K562 (cell line): Measurements from ENCODE around the gene SFXN2. TPM values are rescaled to one million over a fixed set of nuclear protein-coding genes. Genes with fewer than 3 reads are reported as not detected.

Source experiments
- ARID1B ChIP-seq: fragments of 450-650 bp; IDR thresholded peaks from 2 replicates; pipeline ENCODE4 v1.6.1; 2016; ENCODE audit warnings: antibody characterized with exemption, mild to moderate bottlenecking, inconsistent platforms
- CBFA2T3 ChIP-seq: fragments of 450-650 bp; IDR thresholded peaks from 2 replicates; pipeline ENCODE4 v1.6.1; 2017
- CEBPG ChIP-seq, 3 experiments: fragments of 200-800 bp in 1 of 3; sonication (Bioruptor generic) in 1 of 3; sonication (generic) in 1 of 3; formaldehyde crosslinking in 1 of 3; IDR thresholded peaks in 2 of 3; conservative IDR thresholded peaks in 1 of 3; 2 replicates each; pipeline versions ENCODE4 v1.6.1 to v1.8.0; 2016 to 2022; ENCODE audit warnings: missing compliant biosample characterization in 2 of 3, missing genetic modification characterization in 2 of 3, mild to moderate bottlenecking in 1 of 3, missing genetic modification reagents in 1 of 3
- CTBP1 ChIP-seq: fragments of 450-650 bp; IDR thresholded peaks from 2 replicates; pipeline ENCODE4 v1.6.1; 2016; ENCODE audit warnings: borderline replicate concordance
- CXXC5 ChIP-seq: fragments of 250-450 bp; sonication (Bioruptor Pico); IDR thresholded peaks from 2 replicates; pipeline ENCODE4 v1.8.0; 2022; ENCODE audit warnings: inconsistent platforms, mild to moderate bottlenecking, moderate library complexity
- DPF2 ChIP-seq: fragments of 450-650 bp; IDR thresholded peaks from 2 replicates; pipeline ENCODE4 v1.6.1; 2016
- E2F5 ChIP-seq: sonication (generic); formaldehyde crosslinking; IDR thresholded peaks from 2 replicates; pipeline ENCODE4 v1.8.0; 2022; ENCODE audit warnings: mild to moderate bottlenecking, missing genetic modification reagents
- ESRRA ChIP-seq: fragments of 450-650 bp; IDR thresholded peaks from 2 replicates; pipeline ENCODE4 v1.6.1; 2014; ENCODE audit warnings: low read depth, mild to moderate bottlenecking, moderate library complexity, borderline replicate concordance
- IRF9 ChIP-seq: fragments of 450-650 bp; IDR thresholded peaks from 2 replicates; pipeline ENCODE4 v1.6.1; 2016; ENCODE audit warnings: missing biosample characterization, missing genetic modification characterization
- NFYB ChIP-seq: IDR thresholded peaks from 2 replicates; pipeline ENCODE4 v1.6.1; 2011; ENCODE audit warnings: mild to moderate bottlenecking, moderate library complexity; ENCODE audit not compliant: insufficient read length; ENCODE audit errors: extremely low read depth
- RBM22 ChIP-seq: fragments of 200-400 bp; formaldehyde crosslinking; IDR thresholded peaks from 2 replicates; pipeline ENCODE4 v1.6.1; 2018; ENCODE audit warnings: low read length, low read depth; ENCODE audit not compliant: poor library complexity, severe bottlenecking
- SIX5 ChIP-seq, 2 experiments: IDR thresholded peaks; 2 replicates each; pipeline ENCODE4 v1.6.1; 2011; ENCODE audit warnings: low read length in 2 of 2, borderline replicate concordance in 1 of 2, low read depth in 1 of 2, mild to moderate bottlenecking in 1 of 2, moderate library complexity in 1 of 2; ENCODE audit not compliant: insufficient read depth in 1 of 2
- ZFX ChIP-seq: sonication (generic); formaldehyde crosslinking; IDR thresholded peaks from 2 replicates; pipeline ENCODE4 v1.8.0; 2022; ENCODE audit warnings: mild to moderate bottlenecking, missing genetic modification reagents, moderate library complexity
- ZNF174 ChIP-seq: fragments of 250-450 bp; sonication (Bioruptor Pico); IDR thresholded peaks from 2 replicates; pipeline ENCODE4 v1.4.0; 2020; ENCODE audit warnings: mild to moderate bottlenecking
- polyA plus RNA-seq, 8 experiments: library from polyadenylated mRNA; depleted of rRNA in 4 of 8; stranded (reverse) in 5 of 8; unstranded in 3 of 8; fragments of >200 nt; fragmentation: Nextera tagmentation in 2 of 8; fragmentation: Illumina TruSeq in 1 of 8; extraction: Ambion mirVana in 2 of 8; extraction: Trizol in 1 of 8; gene quantifications; 2 replicates each; pipeline versions ENCODE4 v1.2.1 to v1.2.3, GENCODE V29; 2011 to 2014; ENCODE audit warnings: inconsistent platforms in 1 of 8, missing spikeins in 1 of 8
- total RNA-seq, 7 experiments: library from RNA; depleted of rRNA in 6 of 7; stranded (reverse); fragments of >200 nt in 6 of 7; fragmentation: Illumina TruSeq in 2 of 7; extraction: Trizol in 2 of 7; gene quantifications; 2 replicates each; pipeline versions ENCODE4 v1.2.1 to v1.2.3, GENCODE V29; 2011 to 2021; ENCODE audit warnings: low replicate concordance in 1 of 7
- TF ChIP-seq, protein P1 (sequence below), 2 experiments: fragments of 450-650 bp; IDR thresholded peaks; 2 replicates each; pipeline ENCODE4 v1.6.1; 2016; ENCODE audit warnings: mild to moderate bottlenecking in 2 of 2, borderline replicate concordance in 1 of 2, low read depth in 1 of 2, moderate library complexity in 1 of 2

The SFXN2 gene
- total and polyA plus RNA-seq, 9 of the 15 experiments (the other 6 are each of a cell fraction or from before 2014, with no cell fraction given), result 7.3 to 23.8 (median 15.7) TPM

GRCh38 chr10:102670871-102671434 is 43.5 kb upstream of the SFXN2 start (continued):
- TF ChIP-seq CEBPG (CRISPR knock-in tag; IDR thresholded peaks at IDR 0.05), result peak; percentile 19; the same call in 1 of the 2 replicates
- TF ChIP-seq CEBPG (tag; conservative IDR thresholded peaks at IDR 0.05 in 1 of 2, IDR thresholded peaks at IDR 0.05 in 1 of 2), result peak; percentile 58 to 67; a peak in 3 of 4 replicates
- TF ChIP-seq E2F5 (CRISPR knock-in tag), result no peak
- peak; percentile 34; the same call in 1 of the 2 replicates for TF ChIP-seq IRF9 (tag)
- TF ChIP-seq ZFX (CRISPR knock-in tag), result no peak
- no peak for TF ChIP-seq ESRRA
- TF ChIP-seq RBM22, result no peak
- TF ChIP-seq ZNF174 (CRISPR knock-in tag), result no peak
- peak; percentile 51; the same call in 1 of the 2 replicates for TF ChIP-seq CXXC5 (CRISPR knock-in tag)
- TF ChIP-seq NFYB, result peak; percentile 49
- TF ChIP-seq CBFA2T3, result peak; percentile 41
- peak; percentile 27; the same call in 1 of the 2 replicates for TF ChIP-seq CTBP1
- TF ChIP-seq SIX5 (IDR thresholded peaks at IDR 0.05; ENCODE audit: borderline replicate concordance in 1 of 2, insufficient read depth in 1 of 2, low read depth in 1 of 2, low read length in 2 of 2), result no peak
- TF ChIP-seq ARID1B, result peak; percentile 51
- TF ChIP-seq DPF2, result peak; percentile 46; the same call in 1 of the 2 replicates
- TF ChIP-seq, protein P1, sequence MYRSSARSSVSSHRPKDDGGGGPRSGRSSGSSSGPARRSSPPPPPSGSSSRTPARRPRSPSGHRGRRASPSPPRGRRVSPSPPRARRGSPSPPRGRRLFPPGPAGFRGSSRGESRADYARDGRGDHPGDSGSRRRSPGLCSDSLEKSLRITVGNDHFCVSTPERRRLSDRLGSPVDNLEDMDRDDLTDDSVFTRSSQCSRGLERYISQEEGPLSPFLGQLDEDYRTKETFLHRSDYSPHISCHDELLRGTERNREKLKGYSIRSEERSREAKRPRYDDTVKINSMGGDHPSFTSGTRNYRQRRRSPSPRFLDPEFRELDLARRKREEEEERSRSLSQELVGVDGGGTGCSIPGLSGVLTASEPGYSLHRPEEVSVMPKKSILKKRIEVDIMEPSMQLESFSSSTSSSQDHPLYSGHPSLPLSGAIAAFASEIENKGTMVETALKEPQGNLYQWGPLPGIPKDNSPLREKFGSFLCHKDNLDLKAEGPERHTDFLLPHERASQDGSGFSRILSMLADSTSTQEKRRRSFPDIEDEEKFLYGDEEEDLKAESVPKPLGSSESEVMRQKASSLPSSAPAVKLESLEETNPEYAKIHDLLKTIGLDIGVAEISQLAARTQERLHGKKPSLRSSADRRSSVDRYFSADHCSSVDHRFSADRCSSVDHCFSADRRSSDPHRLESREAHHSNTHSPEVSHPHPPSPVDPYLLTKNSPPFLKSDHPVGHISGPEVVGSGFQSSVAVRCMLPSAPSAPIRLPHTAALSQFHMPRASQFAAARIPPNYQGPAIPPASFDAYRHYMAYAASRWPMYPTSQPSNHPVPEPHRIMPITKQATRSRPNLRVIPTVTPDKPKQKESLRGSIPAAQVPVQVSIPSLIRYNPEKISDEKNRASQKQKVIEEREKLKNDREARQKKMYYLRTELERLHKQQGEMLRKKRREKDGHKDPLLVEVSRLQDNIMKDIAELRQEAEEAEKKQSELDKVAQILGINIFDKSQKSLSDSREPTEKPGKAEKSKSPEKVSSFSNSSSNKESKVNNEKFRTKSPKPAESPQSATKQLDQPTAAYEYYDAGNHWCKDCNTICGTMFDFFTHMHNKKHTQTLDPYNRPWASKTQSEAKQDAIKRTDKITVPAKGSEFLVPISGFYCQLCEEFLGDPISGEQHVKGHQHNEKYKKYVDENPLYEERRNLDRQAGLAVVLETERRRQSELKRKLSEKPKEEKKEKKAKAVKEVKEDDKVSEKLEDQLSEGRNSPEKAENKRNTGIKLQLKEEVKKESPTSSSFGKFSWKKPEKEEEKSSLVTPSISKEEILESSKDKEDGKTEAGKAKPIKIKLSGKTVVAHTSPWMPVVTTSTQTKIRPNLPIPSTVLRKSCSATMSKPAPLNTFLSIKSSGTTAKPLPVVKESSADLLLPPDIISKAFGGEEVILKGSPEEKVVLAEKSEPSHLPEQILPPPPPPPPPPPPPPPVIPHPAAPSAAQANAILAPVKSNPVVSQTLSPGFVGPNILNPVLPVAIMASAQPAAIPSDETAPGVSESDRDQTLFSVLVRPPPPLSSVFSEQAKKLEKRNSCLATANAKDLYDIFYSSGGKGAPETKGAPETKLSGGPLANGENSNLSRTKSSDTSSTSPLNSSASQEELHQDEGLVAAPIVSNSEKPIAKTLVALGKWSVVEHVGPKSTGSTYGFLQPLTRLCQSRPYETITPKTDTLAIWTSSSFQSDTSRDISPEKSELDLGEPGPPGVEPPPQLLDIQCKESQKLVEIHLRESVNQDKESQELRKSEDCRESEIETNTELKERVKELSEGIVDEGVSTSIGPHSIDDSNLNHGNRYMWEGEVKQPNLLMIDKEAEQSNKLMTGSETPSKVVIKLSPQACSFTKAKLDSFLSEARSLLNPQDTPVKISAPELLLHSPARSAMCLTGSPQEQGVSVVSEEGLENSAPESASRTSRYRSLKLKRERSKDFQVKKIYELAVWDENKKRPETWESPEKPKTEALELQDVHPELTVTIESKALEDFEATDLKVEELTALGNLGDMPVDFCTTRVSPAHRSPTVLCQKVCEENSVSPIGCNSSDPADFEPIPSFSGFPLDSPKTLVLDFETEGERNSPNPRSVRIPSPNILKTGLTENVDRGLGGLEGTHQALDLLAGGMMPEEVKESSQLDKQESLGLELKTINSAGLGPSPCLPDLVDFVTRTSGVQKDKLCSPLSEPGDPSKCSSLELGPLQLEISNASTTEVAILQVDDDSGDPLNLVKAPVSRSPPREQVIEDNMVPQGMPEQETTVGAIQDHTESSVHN (IDR thresholded peaks at IDR 0.05; ENCODE audit: borderline replicate concordance in 1 of 2, low read depth in 1 of 2), result no peak
